ENCODE data around the gene POLN.

DNA sequence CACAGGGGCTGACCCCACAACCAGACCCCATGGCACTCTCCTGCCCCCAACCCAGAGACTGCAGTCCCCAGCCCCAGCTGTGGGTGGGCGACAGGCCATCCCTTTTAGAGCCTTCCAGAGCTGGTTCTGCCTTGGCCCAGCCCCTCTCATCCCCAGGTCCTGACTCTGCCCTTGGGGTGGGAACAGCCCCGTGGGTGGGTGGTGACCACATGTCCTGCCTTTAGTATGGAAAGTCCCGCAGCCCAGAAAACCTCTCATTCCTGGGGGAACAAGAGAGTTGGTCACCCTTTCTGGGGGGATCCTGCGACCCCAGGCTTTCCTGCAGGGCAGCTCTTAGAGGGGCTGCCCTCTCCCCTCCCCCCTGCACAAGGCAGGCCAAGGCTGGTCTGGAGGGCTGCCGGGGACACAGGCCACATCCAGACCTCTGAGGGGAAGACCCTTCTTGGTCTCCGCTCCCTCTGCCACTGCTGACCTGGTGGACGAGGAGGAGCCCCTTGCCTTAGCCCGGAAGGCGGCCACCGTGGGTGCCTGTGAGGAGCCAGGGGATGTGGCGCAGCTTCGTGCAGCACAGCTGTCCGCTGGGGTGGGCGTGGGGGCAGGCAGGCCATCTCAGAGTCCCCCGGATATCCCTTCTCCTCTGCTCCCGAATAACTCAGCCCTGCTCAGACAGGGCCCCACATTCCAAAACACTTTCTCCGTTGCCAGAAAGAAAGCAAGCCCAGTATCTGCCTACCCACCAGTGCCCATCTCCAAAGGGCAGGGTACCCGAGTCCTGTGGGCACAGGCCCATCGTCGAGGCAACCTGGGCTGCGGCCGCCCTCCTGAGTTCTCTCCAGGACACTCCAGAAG lies 26.7 kb upstream of the POLN start:
- TF ChIP-seq, protein P1, sequence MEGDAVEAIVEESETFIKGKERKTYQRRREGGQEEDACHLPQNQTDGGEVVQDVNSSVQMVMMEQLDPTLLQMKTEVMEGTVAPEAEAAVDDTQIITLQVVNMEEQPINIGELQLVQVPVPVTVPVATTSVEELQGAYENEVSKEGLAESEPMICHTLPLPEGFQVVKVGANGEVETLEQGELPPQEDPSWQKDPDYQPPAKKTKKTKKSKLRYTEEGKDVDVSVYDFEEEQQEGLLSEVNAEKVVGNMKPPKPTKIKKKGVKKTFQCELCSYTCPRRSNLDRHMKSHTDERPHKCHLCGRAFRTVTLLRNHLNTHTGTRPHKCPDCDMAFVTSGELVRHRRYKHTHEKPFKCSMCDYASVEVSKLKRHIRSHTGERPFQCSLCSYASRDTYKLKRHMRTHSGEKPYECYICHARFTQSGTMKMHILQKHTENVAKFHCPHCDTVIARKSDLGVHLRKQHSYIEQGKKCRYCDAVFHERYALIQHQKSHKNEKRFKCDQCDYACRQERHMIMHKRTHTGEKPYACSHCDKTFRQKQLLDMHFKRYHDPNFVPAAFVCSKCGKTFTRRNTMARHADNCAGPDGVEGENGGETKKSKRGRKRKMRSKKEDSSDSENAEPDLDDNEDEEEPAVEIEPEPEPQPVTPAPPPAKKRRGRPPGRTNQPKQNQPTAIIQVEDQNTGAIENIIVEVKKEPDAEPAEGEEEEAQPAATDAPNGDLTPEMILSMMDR (conservative IDR thresholded peaks at IDR 0.05): no peak
- TF ChIP-seq EZH2 (IDR thresholded peaks at IDR 0.05; ENCODE audit: low read depth): no peak

Data from PC-9 (cell line).